ENCODE data around the gene USF2.

USF2 gene

DNA sequence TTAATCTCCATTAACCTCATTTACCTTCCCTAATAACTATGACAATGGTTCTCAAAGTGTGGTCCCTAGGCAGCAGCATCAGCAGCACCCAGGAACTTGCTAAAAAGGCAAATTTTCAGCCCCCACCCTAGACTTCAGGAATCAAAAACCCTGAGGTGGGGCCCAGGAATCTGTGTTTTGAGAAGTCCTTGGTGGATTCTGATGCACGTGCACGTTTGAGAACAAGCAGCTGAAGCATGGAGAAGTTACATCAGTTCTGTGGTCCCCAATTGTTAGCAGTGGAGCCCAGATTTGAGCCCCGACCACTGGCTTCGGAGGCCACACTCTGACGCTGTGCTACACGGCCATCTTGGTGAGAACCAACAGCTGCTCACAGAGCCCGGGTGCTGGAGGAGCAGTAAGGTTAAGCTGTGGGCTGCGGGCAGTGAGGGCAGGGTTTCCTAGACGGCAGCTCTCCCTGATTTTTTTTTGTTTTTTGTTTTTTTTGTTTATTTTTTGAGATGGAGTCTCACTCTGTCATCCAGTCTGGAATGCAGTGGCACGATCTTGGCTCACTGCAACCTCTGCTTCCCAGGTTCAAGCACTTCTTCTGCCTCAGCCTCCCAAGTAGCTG is 46.2 kb downstream of the USF2 start:
- DNase-seq, result no peak

DNA sequence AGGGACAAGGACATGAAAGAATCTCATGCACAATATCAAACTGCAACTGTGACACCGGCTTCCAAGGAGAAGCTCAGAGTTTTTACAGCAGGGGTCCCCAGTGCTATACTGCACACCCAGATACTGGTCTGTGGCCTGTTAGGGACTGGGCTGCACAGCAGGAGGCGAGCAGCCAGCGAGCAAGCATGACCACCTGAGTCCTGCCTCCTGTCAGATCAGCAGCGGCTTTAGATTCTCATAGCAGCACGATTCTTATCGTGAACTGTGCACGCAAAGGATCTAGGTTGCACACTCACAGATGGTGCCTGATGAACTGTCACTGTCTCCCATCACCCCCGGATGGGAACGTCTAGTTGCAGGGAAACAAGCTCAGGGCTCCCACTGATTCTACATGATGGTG is 47.1 kb downstream of the USF2 start:
- no peak for DNase-seq

DNA sequence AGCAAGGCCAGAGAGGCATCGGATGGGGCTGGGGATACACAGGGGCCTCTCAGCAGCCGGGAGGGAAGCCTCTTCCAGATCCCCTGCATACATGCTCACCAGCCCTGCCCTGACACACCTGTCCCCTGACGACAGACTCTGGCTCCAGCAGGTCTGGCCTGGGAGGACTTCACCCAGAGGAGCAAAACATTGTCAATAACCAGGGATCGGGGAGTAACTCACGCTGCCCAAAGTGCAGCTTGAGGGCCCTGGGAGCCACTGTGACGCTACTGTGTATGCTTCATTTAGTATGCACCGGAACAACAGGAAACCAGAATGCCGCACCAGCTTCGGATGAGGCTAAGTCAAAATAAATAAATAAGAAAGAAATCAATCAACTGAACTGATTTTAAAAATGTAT is 47.8 kb downstream of the USF2 start:
- DNase-seq, result no peak

DNA sequence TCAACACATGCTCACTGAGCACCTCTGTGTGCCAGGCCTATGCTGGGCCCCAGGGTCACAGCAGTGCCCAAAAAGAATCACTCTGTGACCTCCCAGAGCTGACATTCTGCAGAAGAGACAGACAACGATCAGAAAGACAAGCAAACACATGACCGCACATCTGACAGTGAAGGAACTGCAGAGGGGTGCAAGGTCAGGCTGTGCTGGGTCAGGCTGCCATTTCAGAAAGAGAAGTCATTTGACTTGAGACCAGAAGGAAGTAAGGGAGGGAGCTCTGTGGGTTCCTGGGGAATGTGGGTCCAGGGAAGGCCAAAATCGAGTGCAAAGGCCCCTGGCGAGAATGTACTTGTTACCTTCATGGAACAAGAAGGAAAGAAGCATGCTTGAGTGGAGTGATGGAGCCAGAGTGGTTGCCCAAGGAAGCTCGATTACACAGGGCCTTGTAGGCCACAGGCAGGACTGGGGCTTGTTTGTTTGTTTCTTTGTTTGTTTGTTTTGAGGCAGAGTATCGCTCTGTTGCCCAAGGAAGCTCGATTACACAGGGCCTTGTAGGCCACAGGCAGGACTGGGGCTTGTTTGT is 48.8 kb downstream of the USF2 start:
- peak in 1 of 56 donors; percentile 12 for DNase-seq

DNA sequence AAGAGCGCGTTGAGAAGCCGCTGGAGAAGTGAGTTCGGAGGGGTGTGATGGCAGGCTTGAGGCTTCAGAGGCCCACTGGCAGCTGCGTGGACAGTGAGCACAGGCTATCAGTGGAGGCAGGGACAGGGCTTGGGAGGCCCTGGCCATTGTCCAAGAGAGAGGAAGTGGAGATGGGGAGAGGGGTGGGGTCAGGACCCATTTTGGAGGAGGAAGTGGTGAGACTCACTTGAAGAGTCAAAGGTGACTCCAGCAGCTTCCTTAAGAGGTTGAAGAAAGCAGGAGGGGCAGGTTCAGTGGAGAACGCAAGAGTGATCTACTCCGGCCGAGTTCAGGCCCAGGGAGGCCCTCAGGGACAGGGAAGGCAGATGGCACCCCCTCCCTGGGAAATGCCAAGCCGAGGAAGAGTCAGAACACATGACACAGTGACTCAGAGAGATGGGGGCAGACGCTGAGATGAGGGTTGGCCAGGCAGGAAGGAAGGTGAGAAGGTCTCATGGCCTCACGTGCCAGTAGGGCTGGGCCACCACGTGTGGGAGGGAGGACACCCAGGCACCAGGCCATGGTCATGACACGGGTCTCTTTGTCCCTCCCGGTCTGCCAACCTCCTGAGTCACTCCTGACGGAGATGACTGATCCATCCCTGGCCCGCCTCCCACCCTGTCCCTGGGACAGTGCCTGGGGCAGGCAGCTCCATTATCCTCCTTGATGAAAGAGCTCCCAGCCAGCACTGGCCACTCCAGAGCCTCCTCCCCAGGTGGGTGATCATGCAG is 50.1 kb downstream of the USF2 start:
- DNase-seq, result peak in 53 of 56 donors; percentile 13 to 95 (median 69)

DNA sequence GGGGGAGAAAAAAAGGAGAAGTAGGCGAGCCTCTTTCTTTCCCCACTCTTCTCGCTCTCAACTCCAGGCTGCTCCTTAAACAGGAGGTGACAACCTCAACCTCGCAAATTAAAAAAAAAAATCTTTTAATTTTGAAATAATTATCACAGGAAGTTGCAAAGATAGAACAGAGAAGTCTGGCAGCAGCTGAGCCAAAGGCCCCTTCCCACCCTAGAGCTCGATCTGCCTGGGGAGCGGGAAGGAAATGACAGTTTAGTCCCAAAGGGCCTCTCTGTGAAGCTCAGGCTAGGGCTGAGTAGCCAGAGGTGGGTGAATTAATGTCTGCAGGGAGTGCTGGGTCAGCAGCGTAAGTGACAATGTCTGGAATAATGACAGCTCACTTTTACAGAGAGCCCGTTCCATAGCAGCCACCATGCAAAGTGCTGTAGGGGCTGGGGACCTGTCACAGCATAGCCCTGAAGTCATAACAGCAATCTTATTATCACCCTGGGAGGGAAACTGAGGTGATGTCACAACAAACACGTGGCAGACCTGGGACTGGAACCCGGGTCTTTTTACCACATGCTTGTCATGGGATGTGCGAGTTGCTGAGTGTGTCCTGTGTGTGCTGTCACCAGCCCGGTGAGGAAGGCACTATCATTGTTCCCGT is 51.4 kb downstream of the USF2 start:
- DNase-seq, result peak in 1 of 56 donors; percentile 30

DNA sequence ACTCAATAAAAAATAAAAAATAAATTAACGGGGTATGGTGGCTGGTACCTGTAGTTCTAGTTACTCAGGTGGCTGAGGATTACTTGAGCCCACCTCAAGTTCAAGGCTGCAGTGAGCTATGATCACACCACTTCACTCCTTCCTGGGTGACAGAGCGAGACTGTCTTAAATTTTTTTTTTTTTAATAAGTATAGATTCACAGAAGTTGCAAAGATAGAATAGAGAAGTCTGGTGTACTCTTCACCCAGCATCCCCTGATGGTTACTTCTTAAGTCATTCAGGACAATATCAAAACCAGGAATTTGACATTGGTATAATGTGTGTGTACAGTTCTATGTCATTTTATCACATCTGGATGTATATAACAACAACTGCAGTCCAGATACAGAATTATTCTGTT is 52.5 kb downstream of the USF2 start:
- DNase-seq, result no peak

DNA sequence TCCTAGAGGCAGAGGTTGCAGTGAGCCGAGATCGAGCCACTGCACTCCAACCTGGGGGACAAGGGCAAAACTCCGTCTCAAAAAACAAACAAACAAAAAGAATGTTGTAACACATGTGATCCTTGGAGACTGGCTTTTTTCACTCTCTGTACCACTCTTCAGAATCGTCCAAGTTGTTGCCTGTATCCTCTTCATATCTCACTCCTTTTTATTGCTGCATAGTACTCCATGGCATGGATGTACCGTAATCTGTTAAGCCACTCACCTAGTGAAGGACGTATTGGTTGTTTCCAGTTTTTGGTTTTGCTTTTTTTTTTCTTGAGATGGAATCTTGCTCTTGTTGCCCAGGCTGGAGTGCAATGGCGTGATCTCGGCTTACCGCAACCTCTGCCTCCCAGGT is 53.3 kb downstream of the USF2 start:
- no peak for DNase-seq

DNA sequence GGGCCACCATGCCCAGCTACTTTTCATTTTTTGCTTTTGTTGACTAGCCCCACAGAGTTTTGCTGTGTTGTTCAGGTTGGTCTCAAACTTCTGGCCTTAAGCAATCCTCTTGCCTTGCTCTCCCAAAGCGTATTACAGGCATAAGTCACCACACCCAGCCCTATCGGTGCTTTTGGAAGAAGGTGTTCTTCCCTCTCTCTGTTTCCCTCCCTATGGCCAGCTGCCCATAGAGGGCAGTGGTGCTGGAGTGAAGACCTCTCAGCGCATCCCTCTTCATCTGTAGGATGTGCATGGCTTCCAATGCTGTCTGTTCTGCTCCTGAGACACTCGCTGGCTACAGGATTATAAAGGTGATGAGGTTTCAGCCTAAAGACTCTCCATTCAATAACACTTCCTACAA is 58.9 kb downstream of the USF2 start:
- DNase-seq, result no peak

DNA sequence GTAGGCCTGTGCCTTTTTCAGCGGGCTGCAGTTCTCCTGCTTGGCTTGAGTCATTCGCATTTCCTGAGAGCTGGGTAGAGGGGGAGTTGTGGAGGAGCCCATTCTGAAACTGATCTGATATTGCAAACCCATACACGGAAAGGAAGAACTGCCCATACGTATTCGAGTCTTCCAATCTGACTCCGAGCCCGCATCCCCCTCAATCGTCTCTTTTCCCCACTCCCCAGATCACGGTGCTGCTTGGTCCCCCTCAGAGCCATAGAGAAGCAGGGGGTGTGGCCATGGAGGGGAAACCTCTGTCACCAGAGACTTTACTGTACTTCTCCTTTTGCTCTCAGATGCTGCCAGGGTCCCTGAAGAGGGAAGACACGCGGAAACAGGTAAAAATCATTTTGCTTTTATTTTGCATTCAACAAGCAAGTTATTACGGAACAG is 60.1 kb downstream of the USF2 start, which contains the start of gene CD22:
CD22 (plus strand) TSS at position 337 of the 435 bp plus-strand sequence. CDS start 2,854 bp downstream, outside the sequence.
- no peak for DNase-seq

DNA sequence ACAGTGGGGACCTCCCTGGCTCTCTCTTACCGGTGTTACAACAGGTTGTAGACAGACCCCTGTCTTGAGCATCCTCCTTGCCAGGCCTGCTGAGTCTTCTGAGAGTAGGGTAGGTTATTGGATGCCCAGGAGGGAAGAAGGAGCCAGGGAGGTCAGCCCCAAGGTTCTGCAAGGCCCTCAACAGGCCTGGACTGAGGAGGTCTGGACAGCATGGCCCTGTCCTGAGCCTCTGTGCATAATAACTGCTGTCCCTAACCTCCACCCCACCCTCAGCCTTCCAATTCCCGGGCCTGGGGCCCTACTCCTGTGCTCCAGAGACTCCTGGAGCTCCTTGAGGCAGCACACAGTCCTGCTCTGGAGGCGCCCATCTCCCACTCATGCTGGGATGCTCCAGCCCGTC is 60.6 kb downstream of the USF2 start:
- DNase-seq, result no peak
